ENCODE results near the gene ARGLU1. TPM values are rescaled to one million over a fixed set of nuclear protein-coding genes. Genes with fewer than 3 reads are reported as not detected.
A peak's percentile ranks its signal among the peaks of the same experiment; 100 is the strongest.

ARGLU1 gene
- polyA plus RNA-seq, 3 donors, result 348 to 418 (median 370) TPM

- no peak for DNase-seq
Observed at GRCh38 chr13:106551751-106552150, 16.2 kb downstream of the ARGLU1 start.

- DNase-seq, result no peak
Observed at GRCh38 chr13:106551350-106551749, 16.6 kb downstream of the ARGLU1 start.

- no peak for DNase-seq
Observed at GRCh38 chr13:106550570-106551135, 17.3 kb downstream of the ARGLU1 start.

GRCh38 chr13:106548064-106548696 is 19.8 kb downstream of the ARGLU1 start:
- no peak for DNase-seq

GRCh38 chr13:106541826-106542225 is 26.1 kb downstream of the ARGLU1 start:
- no peak for DNase-seq

- no peak for DNase-seq
Observed at GRCh38 chr13:106540613-106541012, 27.3 kb downstream of the ARGLU1 start.

GRCh38 chr13:106537521-106537920 is 30.4 kb downstream of the ARGLU1 start:
- no peak for DNase-seq

- peak; percentile 93 for DNase-seq
Observed at GRCh38 chr13:106536244-106537034, 31.5 kb downstream of the ARGLU1 start.

GRCh38 chr13:106535552-106536243 is 32.2 kb downstream of the ARGLU1 start, which contains the start of gene EFNB2:
Gene EFNB2 (minus strand): TSS chr13:106535662. CDS start chr13:106534964, 698 bp downstream.
- DNase-seq, result peak; percentile 94

- no peak for DNase-seq
Observed at GRCh38 chr13:106534639-106535551, 33.0 kb downstream of the ARGLU1 start.

- DNase-seq, result no peak
Observed at GRCh38 chr13:106533943-106534638, 33.8 kb downstream of the ARGLU1 start.

- peak; percentile 84 for DNase-seq
Observed at GRCh38 chr13:106533101-106533942, 34.6 kb downstream of the ARGLU1 start.

- DNase-seq, result no peak
Observed at GRCh38 chr13:106532111-106532929, 35.6 kb downstream of the ARGLU1 start.

- no peak for DNase-seq
Observed at GRCh38 chr13:106530980-106531481, 36.9 kb downstream of the ARGLU1 start.

- no peak for DNase-seq
Observed at GRCh38 chr13:106530171-106530851, 37.6 kb downstream of the ARGLU1 start.

- no peak for DNase-seq
Observed at GRCh38 chr13:106529415-106530170, 38.3 kb downstream of the ARGLU1 start.

All from renal pelvis (tissue), 4 donors.